NCI-H82 (cell line): ENCODE measurements around the gene LY9.
A peak's percentile ranks its signal among the peaks of the same experiment; 100 is the strongest.

Source experiments
- DNase-seq: peaks from one replicate; lab custom pipeline; 2025; lab: John Stamatoyannopoulos, UW

LY9 gene

GRCh38 chr1:160801836-160802580 lies 6.0 kb downstream of the LY9 start:
- DNase-seq: no peak

GRCh38 chr1:160806109-160806665 lies 10.2 kb downstream of the LY9 start:
- no peak for DNase-seq

GRCh38 chr1:160806784-160807183 lies 10.8 kb downstream of the LY9 start:
- DNase-seq: no peak

- DNase-seq: no peak
Observed at GRCh38 chr1:160807247-160807646, 11.3 kb downstream of the LY9 start.

- no peak for DNase-seq
Observed at GRCh38 chr1:160807738-160808137, 11.8 kb downstream of the LY9 start.

- no peak for DNase-seq
Observed at GRCh38 chr1:160808289-160808688, 12.3 kb downstream of the LY9 start.

GRCh38 chr1:160810486-160810885 lies 14.5 kb downstream of the LY9 start:
- no peak for DNase-seq

- no peak for DNase-seq
Observed at GRCh38 chr1:160811147-160811546, 15.2 kb downstream of the LY9 start.

GRCh38 chr1:160813215-160813614 lies 17.2 kb downstream of the LY9 start:
- no peak for DNase-seq

GRCh38 chr1:160814316-160814715 lies 18.3 kb downstream of the LY9 start:
- DNase-seq: no peak

GRCh38 chr1:160814856-160815255 lies 18.9 kb downstream of the LY9 start:
- no peak for DNase-seq

GRCh38 chr1:160818207-160818937 lies 22.4 kb downstream of the LY9 start:
- DNase-seq: peak; percentile 49

GRCh38 chr1:160819186-160819585 lies 23.2 kb downstream of the LY9 start:
- DNase-seq: no peak

- peak; percentile 12 for DNase-seq
Observed at GRCh38 chr1:160821627-160822026, 25.7 kb downstream of the LY9 start.

- DNase-seq: no peak
Observed at GRCh38 chr1:160823296-160823695, 27.3 kb downstream of the LY9 start.

GRCh38 chr1:160826546-160826945 lies 30.6 kb downstream of the LY9 start:
- DNase-seq: no peak

GRCh38 chr1:160827418-160827817 lies 31.4 kb downstream of the LY9 start:
- DNase-seq: no peak

GRCh38 chr1:160829766-160830165 lies 33.8 kb downstream of the LY9 start:
- DNase-seq: no peak

GRCh38 chr1:160830321-160831153 lies 34.6 kb downstream of the LY9 start:
- peak; percentile 94 for DNase-seq

GRCh38 chr1:160834945-160835565 lies 39.1 kb downstream of the LY9 start:
- DNase-seq: peak; percentile 78

GRCh38 chr1:160835751-160836150 lies 39.8 kb downstream of the LY9 start:
- DNase-seq: no peak

- DNase-seq: no peak
Observed at GRCh38 chr1:160836561-160836960, 40.6 kb downstream of the LY9 start.
